Measurements from ENCODE around the gene MAPK6.
A peak's percentile ranks its signal among the peaks of the same experiment; 100 is the strongest.
"Not testable (repeated sequence)": the region's sequence is repeated elsewhere in the genome, so short reads cannot be mapped to it uniquely, and the experiment has no call there.

The MAPK6 gene

GRCh38 chr15:52045795-52046298, 26.8 kb downstream of the MAPK6 start:
- not testable (repeated sequence) for DNase-seq

GRCh38 chr15:52046552-52046951, 27.5 kb downstream of the MAPK6 start:
- not testable (repeated sequence) for DNase-seq

- no peak for DNase-seq
Measured at GRCh38 chr15:52050416-52050815, 31.4 kb downstream of the MAPK6 start.

- no peak for DNase-seq
Measured at GRCh38 chr15:52052066-52052935, 33.3 kb downstream of the MAPK6 start.

- no peak for DNase-seq
Measured at GRCh38 chr15:52054381-52054780, 35.4 kb downstream of the MAPK6 start.

- DNase-seq = not testable (repeated sequence)
Measured at GRCh38 chr15:52054858-52055257, 35.8 kb downstream of the MAPK6 start.

- no peak for DNase-seq
Measured at GRCh38 chr15:52056001-52056400, 37.0 kb downstream of the MAPK6 start.

GRCh38 chr15:52056496-52056895, 37.5 kb downstream of the MAPK6 start:
- DNase-seq = no peak

GRCh38 chr15:52057996-52058395, 39.0 kb downstream of the MAPK6 start:
- no peak for DNase-seq

GRCh38 chr15:52060501-52060900, 41.5 kb downstream of the MAPK6 start:
- no peak for DNase-seq

- DNase-seq = no peak
Measured at GRCh38 chr15:52066842-52067544, 48.0 kb downstream of the MAPK6 start.

- DNase-seq = no peak
Measured at GRCh38 chr15:52067545-52067926, 48.5 kb downstream of the MAPK6 start.

- no peak for DNase-seq
Measured at GRCh38 chr15:52068004-52068615, 49.1 kb downstream of the MAPK6 start.

GRCh38 chr15:52069559-52069958, 50.5 kb downstream of the MAPK6 start:
- no peak for DNase-seq

GRCh38 chr15:52071570-52071969, 52.6 kb downstream of the MAPK6 start:
- no peak for DNase-seq

GRCh38 chr15:52076889-52077781, 58.1 kb downstream of the MAPK6 start:
- no peak for DNase-seq

GRCh38 chr15:52078197-52078875, 59.3 kb downstream of the MAPK6 start:
- DNase-seq = no peak

- DNase-seq = peak; percentile 36 to 68
Measured at GRCh38 chr15:52078876-52079700, 60.1 kb downstream of the MAPK6 start.

GRCh38 chr15:52080031-52080430, 61.0 kb downstream of the MAPK6 start:
- peak in 1 of 2 experiments; percentile 38 for DNase-seq

GRCh38 chr15:52080706-52081392, 61.8 kb downstream of the MAPK6 start:
- DNase-seq = no peak
